ENCODE data around the gene GHRL. TPM values are rescaled to one million over a fixed set of nuclear protein-coding genes. Genes with fewer than 3 reads are reported as not detected.

Gene GHRL
- total RNA-seq, 2 donors from 2014 or later: 0.54 to 3.0 TPM

DNA sequence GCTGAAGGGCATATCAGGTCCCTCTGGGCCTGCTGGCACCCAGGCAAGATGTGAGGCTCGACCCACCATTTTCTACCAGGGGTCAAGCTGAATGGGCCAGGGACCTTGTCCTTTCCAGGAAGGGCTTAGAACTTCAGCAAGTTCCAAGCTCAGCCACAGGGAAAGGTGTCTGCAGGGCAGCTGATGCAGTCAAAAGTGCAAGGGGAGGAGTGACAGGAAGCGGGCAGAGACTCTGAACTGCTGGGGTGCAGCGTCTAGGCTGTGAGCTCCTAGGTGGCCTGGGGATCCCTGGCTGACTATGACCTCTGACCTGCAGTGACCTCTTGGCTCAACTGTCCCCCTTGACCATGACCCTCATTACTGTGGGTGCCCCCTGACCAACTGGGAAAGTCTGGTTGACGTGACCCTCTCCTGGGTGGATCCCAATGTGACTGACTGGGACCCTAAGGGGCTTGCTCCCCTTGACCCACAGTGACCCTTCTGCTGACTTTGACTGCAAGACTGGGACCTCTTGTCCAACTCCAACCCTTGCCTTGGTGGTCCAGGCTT is 42.5 kb upstream of the GHRL start:
- DNase-seq (ENCODE audit: low spot score): no peak
- TF ChIP-seq, protein P1, sequence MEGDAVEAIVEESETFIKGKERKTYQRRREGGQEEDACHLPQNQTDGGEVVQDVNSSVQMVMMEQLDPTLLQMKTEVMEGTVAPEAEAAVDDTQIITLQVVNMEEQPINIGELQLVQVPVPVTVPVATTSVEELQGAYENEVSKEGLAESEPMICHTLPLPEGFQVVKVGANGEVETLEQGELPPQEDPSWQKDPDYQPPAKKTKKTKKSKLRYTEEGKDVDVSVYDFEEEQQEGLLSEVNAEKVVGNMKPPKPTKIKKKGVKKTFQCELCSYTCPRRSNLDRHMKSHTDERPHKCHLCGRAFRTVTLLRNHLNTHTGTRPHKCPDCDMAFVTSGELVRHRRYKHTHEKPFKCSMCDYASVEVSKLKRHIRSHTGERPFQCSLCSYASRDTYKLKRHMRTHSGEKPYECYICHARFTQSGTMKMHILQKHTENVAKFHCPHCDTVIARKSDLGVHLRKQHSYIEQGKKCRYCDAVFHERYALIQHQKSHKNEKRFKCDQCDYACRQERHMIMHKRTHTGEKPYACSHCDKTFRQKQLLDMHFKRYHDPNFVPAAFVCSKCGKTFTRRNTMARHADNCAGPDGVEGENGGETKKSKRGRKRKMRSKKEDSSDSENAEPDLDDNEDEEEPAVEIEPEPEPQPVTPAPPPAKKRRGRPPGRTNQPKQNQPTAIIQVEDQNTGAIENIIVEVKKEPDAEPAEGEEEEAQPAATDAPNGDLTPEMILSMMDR (IDR thresholded peaks at IDR 0.05): no peak
- Histone ChIP-seq H3K36me3 (no peaks in the 10 kb centered on the region), H3K27ac (no peak overlapping the region), H3K9me3 (no peaks in the 10 kb centered on the region), H3K4me3 (no peak overlapping the region), H3K27me3 (replicated peaks; ENCODE audit: insufficient read depth) (no peaks in the 10 kb centered on the region), H3K4me1 (ENCODE audit: control insufficient read depth in 1 of 2, low read depth in 2 of 2) (no peaks in the 10 kb centered on the region)
- no peak for ATAC-seq (ENCODE audit: insufficient number of reproducible peaks, low FRiP score, low read depth)

GRCh38 chr3:10334459-10334858 is 41.7 kb upstream of the GHRL start:
- no peaks in the 10 kb centered on the region for H3K27me3 ChIP-seq (replicated peaks; ENCODE audit: insufficient read depth)
- DNase-seq (ENCODE audit: low spot score) (no peak), ATAC-seq (ENCODE audit: insufficient number of reproducible peaks, low FRiP score, low read depth) (no peak)
- no peaks in the 10 kb centered on the region for H3K36me3 ChIP-seq
- H3K9me3 ChIP-seq: no peaks in the 10 kb centered on the region
- no peak overlapping the region for H3K27ac ChIP-seq
- no peak overlapping the region for H3K4me3 ChIP-seq
- TF ChIP-seq, protein P1 (IDR thresholded peaks at IDR 0.05): no peak
- no peaks in the 10 kb centered on the region for H3K4me1 ChIP-seq (ENCODE audit: control insufficient read depth in 1 of 2, low read depth in 2 of 2)

DNA sequence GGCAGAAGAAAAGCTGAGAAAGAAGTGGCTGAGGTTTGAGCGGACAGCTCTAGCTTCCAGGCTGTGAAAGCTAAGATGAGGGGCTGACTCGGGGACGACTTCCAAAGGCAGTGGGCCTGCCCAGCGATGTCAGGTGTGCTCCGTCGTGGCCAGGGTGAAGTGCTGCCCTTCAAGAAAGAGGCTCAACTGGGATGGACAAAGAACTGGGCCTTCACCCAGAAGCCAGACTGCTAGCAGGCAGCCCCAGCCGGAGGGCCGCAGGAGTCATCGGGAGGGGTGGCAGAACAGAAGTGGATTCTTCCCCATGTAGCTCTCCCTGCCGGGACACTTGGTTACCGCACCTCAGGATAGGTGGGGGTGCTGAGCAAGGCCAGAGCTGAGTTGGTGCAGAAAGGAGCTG is 41.3 kb upstream of the GHRL start:
- Histone ChIP-seq H3K4me3 (no peak overlapping the region), H3K27ac (no peak overlapping the region), H3K4me1 (ENCODE audit: control insufficient read depth in 1 of 2, low read depth in 2 of 2) (no peaks in the 10 kb centered on the region), H3K36me3 (no peaks in the 10 kb centered on the region), H3K27me3 (replicated peaks; ENCODE audit: insufficient read depth) (no peaks in the 10 kb centered on the region), H3K9me3 (no peaks in the 10 kb centered on the region)
- ATAC-seq (ENCODE audit: insufficient number of reproducible peaks, low FRiP score, low read depth) (no peak), DNase-seq (ENCODE audit: low spot score) (no peak)
- TF ChIP-seq, protein P1 (IDR thresholded peaks at IDR 0.05): no peak

DNA sequence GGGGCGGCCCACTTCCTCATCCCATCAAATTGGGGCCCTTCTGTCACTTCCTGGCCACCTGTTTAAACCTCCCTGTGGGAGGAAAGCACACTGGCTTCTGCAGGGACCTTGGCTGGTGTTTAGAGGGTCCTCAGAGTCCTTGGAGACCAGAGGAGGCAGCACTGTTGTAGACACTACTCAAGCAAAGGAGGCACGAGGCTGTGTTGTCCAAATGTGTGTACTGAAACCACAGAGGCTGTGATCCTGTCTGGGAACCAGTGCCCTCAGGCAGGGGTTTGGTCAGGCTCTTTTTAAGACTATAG is 40.6 kb upstream of the GHRL start:
- TF ChIP-seq, protein P1 (IDR thresholded peaks at IDR 0.05): no peak
- Histone ChIP-seq H3K4me3 (no peak overlapping the region), H3K4me1 (ENCODE audit: control insufficient read depth in 1 of 2, low read depth in 2 of 2) (no peaks in the 10 kb centered on the region), H3K36me3 (no peaks in the 10 kb centered on the region), H3K27ac (no peak overlapping the region), H3K9me3 (no peaks in the 10 kb centered on the region), H3K27me3 (replicated peaks; ENCODE audit: insufficient read depth) (no peaks in the 10 kb centered on the region)
- ATAC-seq (ENCODE audit: insufficient number of reproducible peaks, low FRiP score, low read depth): no peak
- no peak for DNase-seq (ENCODE audit: low spot score)

- DNase-seq (ENCODE audit: low spot score): no peak
- ATAC-seq (ENCODE audit: insufficient number of reproducible peaks, low FRiP score, low read depth): no peak
- H3K27me3 ChIP-seq (replicated peaks; ENCODE audit: insufficient read depth): no peaks in the 10 kb centered on the region
- H3K36me3 ChIP-seq: no peaks in the 10 kb centered on the region
- H3K9me3 ChIP-seq: no peaks in the 10 kb centered on the region
- TF ChIP-seq, protein P1 (IDR thresholded peaks at IDR 0.05): no peak
- H3K4me1 ChIP-seq (ENCODE audit: control insufficient read depth in 1 of 2, low read depth in 2 of 2): no peaks in the 10 kb centered on the region
- H3K4me3 ChIP-seq: no peak overlapping the region
- no peak overlapping the region for H3K27ac ChIP-seq
Observed at GRCh38 chr3:10332481-10333348, 40.0 kb upstream of the GHRL start.
